ENCODE data around the gene RAB37. TPM values are rescaled to one million over a fixed set of nuclear protein-coding genes. Genes with fewer than 3 reads are reported as not detected.

Gene RAB37
- total and polyA plus RNA-seq, 9 of the 15 experiments (the other 6 are each of a cell fraction or from before 2014, with no cell fraction given): 0.03 to 0.27 (median 0.11) TPM; not detected in 4

- no peak for TF ChIP-seq CHAMP1 (IDR thresholded peaks at IDR 0.05)
- TF ChIP-seq DACH1 (IDR thresholded peaks at IDR 0.05; ENCODE audit: partially characterized antibody): no peak
- no peak for TF ChIP-seq ELF1 (tag; IDR thresholded peaks at IDR 0.05)
- no peak for TF ChIP-seq CREBBP (IDR thresholded peaks at IDR 0.05; ENCODE audit: low read depth, low read length)
- TF ChIP-seq ZBTB33 (CRISPR knock-in tag; IDR thresholded peaks at IDR 0.05): no peak
- no peak for TF ChIP-seq ZNF140 (CRISPR knock-in tag; IDR thresholded peaks at IDR 0.05)
- no peak for TF ChIP-seq ZNF232 (CRISPR knock-in tag; IDR thresholded peaks at IDR 0.05)
- TF ChIP-seq HEY1 (CRISPR knock-in tag; IDR thresholded peaks at IDR 0.05; ENCODE audit: borderline replicate concordance): no peak
- TF ChIP-seq NR4A1 (CRISPR knock-in tag; IDR thresholded peaks at IDR 0.05): no peak
- TF ChIP-seq NR4A1 (tag; IDR thresholded peaks at IDR 0.05): no peak
- TF ChIP-seq SMAD3 (CRISPR knock-in tag; conservative IDR thresholded peaks at IDR 0.05): no peak
- no peak for TF ChIP-seq BMI1 (IDR thresholded peaks at IDR 0.05; ENCODE audit: low read length)
- TF ChIP-seq HBP1 (CRISPR knock-in tag; IDR thresholded peaks at IDR 0.05): no peak
- TF ChIP-seq RFX1 (IDR thresholded peaks at IDR 0.05): no peak
- no peak for TF ChIP-seq NFATC3 (IDR thresholded peaks at IDR 0.05)
- TF ChIP-seq MLX (CRISPR knock-in tag; conservative IDR thresholded peaks at IDR 0.05): no peak
- peak; percentile 66 to 87; a peak in 2 of 4 replicates for TF ChIP-seq NONO (IDR thresholded peaks at IDR 0.05; ENCODE audit: low read depth in 2 of 2, low read length in 1 of 2)
- TF ChIP-seq ZNF518B (CRISPR knock-in tag; IDR thresholded peaks at IDR 0.05): no peak
Observed at GRCh38 chr17:74748529-74749278, 11.6 kb downstream of the RAB37 start, which contains the start of gene NHERF1 (continued).

All from K562 (cell line).